ENCODE data around the gene NLRC3. TPM values are rescaled to one million over a fixed set of nuclear protein-coding genes. Genes with fewer than 3 reads are reported as not detected.

The NLRC3 gene
- total RNA-seq, 1 experiment from 2014 or later, result 0.26 TPM

DNA sequence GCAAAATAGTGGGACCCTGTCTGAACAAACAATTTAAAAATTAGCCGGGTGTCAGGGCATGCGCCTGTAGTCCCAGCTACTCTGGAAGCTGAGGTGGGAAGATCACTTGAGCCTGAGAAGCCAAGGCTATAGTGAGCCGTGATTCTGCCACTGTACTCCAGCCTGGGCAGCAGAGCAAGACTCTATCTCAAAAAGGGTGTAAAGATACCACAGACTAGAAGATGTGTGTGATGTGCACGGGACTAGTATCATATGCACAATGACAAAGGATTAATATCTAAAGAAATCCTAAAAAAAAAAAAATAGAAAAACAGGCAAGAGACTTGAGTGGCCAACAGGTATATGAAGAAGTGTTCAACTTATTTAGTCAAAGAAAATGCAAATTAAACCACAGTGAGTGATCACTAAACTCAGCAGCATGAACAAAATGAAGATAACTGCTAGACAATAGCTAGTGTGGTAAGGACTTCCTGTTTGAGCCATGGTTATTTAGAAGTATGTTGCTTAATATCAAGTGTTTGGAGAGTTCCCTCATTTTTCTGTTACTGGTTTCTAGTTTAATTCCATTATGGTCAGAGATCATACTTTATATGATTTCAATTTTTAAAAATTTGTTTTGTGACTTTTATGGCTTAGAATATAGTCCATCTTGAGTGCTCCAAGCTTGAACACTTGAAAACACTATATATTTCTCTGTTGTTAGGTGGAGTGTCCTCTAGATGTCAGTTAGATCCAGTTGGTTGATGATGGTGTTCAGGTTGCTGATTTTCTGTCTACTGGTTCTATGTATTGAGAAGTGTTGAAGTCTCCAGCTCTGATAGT lies 48.9 kb upstream of the NLRC3 start:
- ATAC-seq (no peak), DNase-seq (ENCODE audit: low spot score) (no peak)
- ChIA-PET POLR2A (no interaction called here), CTCF (interaction anchor here (1.0 kb wide), 1 partner anchor 28 kb away, joined by 3 read pairs; no protein-coding TSS in a partner anchor)
- no peaks in the 10 kb centered on the region for H3K36me3 Mint-ChIP-seq
- no peaks in the 10 kb centered on the region for H3K9me3 Mint-ChIP-seq
- TF ChIP-seq ZNF121 (CRISPR knock-in tag; IDR thresholded peaks at IDR 0.05), result 0 out of 2 replicates have a peak, but pooled peaks have one; percentile 39
- TF ChIP-seq ATF6 (CRISPR knock-in tag; IDR thresholded peaks at IDR 0.05), result no peak
- no peak for TF ChIP-seq ZNF512 (CRISPR knock-in tag; IDR thresholded peaks at IDR 0.05; ENCODE audit: borderline replicate concordance)
- peaks cover 13% of the 10 kb centered on the region for H3K4me1 Mint-ChIP-seq
- 0 out of 2 replicates have a peak overlapping the region, but pooled peaks have one; percentile 37 for H3K27ac Mint-ChIP-seq
- no peak overlapping the region for H3K4me3 Mint-ChIP-seq
- no peaks in the 10 kb centered on the region for H3K27me3 Mint-ChIP-seq (ENCODE audit: low read depth)

DNA sequence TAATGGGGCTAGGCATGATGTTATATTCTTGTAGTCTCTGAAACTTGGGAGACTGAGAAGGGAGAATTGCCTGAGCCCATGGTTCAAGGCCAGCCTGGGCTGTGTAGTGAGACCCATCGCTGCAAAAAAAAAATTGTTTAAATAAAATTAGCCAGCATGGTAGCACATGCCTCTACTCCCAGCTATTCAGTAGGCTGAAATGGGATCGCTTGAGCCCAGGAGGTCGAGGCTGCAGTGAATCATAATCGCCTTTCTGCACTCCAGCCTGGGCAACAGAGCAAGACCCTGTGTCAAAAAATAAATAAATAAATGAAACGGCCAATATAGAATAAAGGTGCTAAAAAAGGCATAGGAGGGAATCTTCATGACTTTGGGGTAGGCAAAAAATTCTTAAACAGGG lies 48.1 kb upstream of the NLRC3 start:
- ATAC-seq, result no peak
- no peaks in the 10 kb centered on the region for H3K36me3 Mint-ChIP-seq
- peaks cover 13% of the 10 kb centered on the region for H3K4me1 Mint-ChIP-seq
- H3K9me3 Mint-ChIP-seq, result no peaks in the 10 kb centered on the region
- no peak overlapping the region for H3K4me3 Mint-ChIP-seq
- DNase-seq (ENCODE audit: low spot score), result no peak
- H3K27ac Mint-ChIP-seq, result no peak overlapping the region
- no peaks in the 10 kb centered on the region for H3K27me3 Mint-ChIP-seq (ENCODE audit: low read depth)
- ChIA-PET CTCF (no interaction called here), POLR2A (no interaction called here)
- TF ChIP-seq ETV6 (CRISPR knock-in tag; IDR thresholded peaks at IDR 0.05), result no peak
- TF ChIP-seq TEAD1 (CRISPR knock-in tag; IDR thresholded peaks at IDR 0.05), result no peak
- TF ChIP-seq ZNF425 (CRISPR knock-in tag; conservative IDR thresholded peaks at IDR 0.05), result no peak
- TF ChIP-seq, protein P1, sequence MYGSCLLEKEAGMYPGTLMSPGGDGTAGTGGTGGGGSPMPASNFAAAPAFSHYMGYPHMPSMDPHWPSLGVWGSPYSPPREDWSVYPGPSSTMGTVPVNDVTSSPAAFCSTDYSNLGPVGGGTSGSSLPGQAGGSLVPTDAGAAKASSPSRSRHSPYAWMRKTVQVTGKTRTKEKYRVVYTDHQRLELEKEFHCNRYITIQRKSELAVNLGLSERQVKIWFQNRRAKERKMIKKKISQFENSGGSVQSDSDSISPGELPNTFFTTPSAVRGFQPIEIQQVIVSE (CRISPR knock-in tag; IDR thresholded peaks at IDR 0.05; ENCODE audit: borderline replicate concordance), result no peak
- no peak for TF ChIP-seq ZMAT4 (CRISPR knock-in tag; IDR thresholded peaks at IDR 0.05)
- TF ChIP-seq NFE2L1 (CRISPR knock-in tag; IDR thresholded peaks at IDR 0.05), result no peak
- TF ChIP-seq ELF4 (CRISPR knock-in tag; IDR thresholded peaks at IDR 0.05; ENCODE audit: low read depth), result no peak
- no peak for TF ChIP-seq JUN (CRISPR knock-in tag; IDR thresholded peaks at IDR 0.05)
- no peak for TF ChIP-seq IRF2 (CRISPR knock-in tag; IDR thresholded peaks at IDR 0.05; ENCODE audit: borderline replicate concordance, low read depth)
- TF ChIP-seq, protein P2, sequence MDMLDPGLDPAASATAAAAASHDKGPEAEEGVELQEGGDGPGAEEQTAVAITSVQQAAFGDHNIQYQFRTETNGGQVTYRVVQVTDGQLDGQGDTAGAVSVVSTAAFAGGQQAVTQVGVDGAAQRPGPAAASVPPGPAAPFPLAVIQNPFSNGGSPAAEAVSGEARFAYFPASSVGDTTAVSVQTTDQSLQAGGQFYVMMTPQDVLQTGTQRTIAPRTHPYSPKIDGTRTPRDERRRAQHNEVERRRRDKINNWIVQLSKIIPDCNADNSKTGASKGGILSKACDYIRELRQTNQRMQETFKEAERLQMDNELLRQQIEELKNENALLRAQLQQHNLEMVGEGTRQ (CRISPR knock-in tag; IDR thresholded peaks at IDR 0.05), result no peak
- TF ChIP-seq, protein P3, sequence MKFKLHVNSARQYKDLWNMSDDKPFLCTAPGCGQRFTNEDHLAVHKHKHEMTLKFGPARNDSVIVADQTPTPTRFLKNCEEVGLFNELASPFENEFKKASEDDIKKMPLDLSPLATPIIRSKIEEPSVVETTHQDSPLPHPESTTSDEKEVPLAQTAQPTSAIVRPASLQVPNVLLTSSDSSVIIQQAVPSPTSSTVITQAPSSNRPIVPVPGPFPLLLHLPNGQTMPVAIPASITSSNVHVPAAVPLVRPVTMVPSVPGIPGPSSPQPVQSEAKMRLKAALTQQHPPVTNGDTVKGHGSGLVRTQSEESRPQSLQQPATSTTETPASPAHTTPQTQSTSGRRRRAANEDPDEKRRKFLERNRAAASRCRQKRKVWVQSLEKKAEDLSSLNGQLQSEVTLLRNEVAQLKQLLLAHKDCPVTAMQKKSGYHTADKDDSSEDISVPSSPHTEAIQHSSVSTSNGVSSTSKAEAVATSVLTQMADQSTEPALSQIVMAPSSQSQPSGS (CRISPR knock-in tag; IDR thresholded peaks at IDR 0.05; ENCODE audit: borderline replicate concordance, low read depth), result no peak
- no peak for TF ChIP-seq SMAD4 (CRISPR knock-in tag; IDR thresholded peaks at IDR 0.05)
- no peak for TF ChIP-seq ARID4B (CRISPR knock-in tag; IDR thresholded peaks at IDR 0.05; ENCODE audit: borderline replicate concordance)
- TF ChIP-seq, protein P4, sequence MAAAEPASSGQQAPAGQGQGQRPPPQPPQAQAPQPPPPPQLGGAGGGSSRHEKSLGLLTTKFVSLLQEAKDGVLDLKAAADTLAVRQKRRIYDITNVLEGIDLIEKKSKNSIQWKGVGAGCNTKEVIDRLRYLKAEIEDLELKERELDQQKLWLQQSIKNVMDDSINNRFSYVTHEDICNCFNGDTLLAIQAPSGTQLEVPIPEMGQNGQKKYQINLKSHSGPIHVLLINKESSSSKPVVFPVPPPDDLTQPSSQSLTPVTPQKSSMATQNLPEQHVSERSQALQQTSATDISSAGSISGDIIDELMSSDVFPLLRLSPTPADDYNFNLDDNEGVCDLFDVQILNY (CRISPR knock-in tag; IDR thresholded peaks at IDR 0.05), result no peak
- no peak for TF ChIP-seq ZNF263 (CRISPR knock-in tag; IDR thresholded peaks at IDR 0.05; ENCODE audit: low read depth)
